Measurements from ENCODE around the gene CIART.
"Not testable (repeated sequence)": the region's sequence is repeated elsewhere in the genome, so short reads cannot be mapped to it uniquely, and the experiment has no call there.

The CIART gene

DNA sequence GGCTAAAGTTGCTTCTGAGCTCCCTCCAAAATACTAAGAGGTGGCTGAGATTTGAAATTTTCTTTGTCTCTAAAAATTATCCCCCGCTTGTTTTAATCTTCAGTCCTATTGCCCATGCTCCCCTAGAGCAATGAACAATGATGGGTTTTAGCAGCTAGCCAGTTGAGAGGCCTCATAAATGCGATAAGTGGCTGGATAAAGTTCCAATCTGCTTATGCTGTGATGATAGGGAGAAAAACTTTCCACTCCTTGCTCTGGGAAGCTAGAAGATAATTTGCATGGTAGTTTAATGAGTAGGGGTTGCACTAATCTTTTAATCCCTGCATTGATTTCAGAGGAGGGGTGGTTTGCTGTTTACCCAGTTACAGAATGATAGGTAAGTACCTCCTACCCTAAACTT, 29.4 kb downstream of the CIART start:
- DNase-seq = no peak

DNA sequence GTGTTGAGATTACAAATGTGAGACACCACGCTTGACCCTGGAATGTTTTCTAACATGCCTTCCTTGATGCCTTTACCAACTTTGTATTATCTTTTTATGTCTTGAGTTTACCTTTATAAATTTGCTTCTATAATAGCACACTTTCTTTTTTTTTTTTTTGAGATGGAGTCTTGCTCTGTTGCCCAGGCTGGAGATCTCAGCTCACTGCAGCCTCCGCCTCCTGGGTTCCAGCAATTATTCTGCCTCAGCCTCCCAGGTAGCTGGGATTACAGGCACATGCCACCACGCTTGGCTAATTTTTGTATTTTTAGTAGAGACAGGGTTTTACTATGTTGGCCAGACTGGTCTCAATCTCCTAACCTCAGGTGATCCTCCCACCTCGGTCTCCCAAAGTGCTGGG, 32.3 kb downstream of the CIART start:
- DNase-seq = not testable (repeated sequence)

DNA sequence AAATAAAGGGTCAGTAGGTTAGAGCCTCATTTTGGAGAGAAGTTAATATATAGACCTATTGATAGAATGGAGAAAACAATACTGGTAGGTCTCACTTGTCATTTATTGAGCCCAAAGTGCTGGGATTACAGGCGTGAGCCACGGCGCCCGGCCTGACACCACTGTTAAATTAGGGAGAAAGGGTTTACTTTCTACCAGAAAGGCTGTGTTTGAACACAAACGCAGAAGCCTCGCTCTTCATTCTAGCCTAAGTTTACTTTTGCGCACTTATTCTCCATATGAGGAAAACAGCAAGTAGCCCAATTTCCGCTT, 38.3 kb downstream of the CIART start:
- no peak for DNase-seq

DNA sequence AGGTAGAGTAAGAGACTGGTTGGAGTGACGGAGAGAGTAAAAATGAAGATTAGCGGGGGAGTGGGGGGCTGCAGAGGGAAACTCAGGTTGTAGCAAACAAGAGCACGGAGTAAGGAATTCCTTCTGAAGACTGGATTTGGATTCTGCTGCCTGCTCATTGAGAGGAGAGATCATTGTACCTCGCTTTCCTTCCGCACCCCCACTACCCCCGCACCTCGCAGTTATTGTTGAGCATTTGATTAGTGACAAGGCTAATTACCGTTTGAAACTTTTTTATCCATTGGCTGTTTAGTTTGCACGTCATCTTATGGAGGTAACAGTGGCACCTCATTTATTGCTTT, 39.4 kb downstream of the CIART start:
- no peak for DNase-seq

DNA sequence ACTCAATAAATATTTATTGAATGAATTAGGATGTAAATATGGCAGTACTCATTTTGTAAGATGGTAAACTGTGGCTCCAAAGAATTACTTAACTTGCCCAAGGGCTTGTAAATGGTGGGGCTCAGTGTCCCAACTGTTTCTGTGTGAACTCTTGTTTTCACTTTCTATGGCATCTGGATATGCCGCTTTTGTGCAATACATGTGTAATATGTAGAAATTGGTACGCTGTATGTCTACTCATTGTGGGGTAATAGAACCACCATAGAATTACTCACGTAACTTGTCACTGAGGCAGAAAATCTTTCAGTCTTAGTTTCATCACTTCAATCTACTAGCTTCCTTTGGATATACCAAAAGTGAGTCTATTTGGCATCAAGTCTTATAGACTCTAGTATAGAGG, 40.0 kb downstream of the CIART start:
- no peak for DNase-seq

DNA sequence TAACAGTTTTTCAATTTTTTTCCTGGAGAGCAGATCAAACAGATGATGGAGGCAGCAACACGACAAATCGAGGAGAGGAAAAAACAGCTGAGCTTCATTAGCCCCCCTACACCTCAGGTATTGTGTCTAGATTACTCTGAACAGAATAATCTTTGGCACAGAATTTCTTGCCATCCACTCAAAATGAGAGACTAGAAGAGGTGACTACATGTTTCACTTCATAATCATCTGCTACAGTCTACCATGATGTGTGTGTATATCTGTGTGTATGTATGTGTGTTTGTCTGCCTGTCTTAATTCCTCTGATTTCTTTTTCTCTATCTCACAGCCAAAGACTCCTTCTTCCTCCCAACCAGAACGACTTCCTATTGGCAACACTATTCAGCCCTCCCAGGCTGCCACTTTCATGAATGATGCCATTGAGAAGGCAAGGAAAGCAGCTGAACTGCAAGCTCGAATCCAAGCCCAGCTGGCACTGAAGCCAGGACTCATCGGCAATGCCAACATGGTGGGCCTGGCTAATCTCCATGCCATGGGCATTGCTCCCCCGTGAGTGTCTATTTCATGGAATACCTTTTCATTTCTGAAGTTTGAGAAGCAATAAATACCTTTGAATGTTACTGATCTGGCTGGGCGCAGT, 50.4 kb downstream of the CIART start:
- DNase-seq = no peak
